ENCODE data around the gene KRT38. TPM values are rescaled to one million over a fixed set of nuclear protein-coding genes. Genes with fewer than 3 reads are reported as not detected.

The KRT38 gene
- total RNA-seq, 1 donor from 2014 or later = not detected

GRCh38 chr17:41474863-41475262 is 34.1 kb upstream of the KRT38 start:
- Histone ChIP-seq H2AFZ (replicated peaks) (no peak overlapping the region), H3K4me2 (no peak overlapping the region), H3K79me2 (ENCODE audit: low read depth) (no peaks in the 10 kb centered on the region), H3K27ac (no peak overlapping the region), H3K36me3 (no peaks in the 10 kb centered on the region), H3K27me3 (no peaks in the 10 kb centered on the region), H3F3A (ENCODE audit: low read depth) (no peaks in the 10 kb centered on the region), H3K9ac (no peak overlapping the region), H3K4me3 (no peak overlapping the region), H3K4me1 (no peaks in the 10 kb centered on the region), H4K20me1 (ENCODE audit: low read depth) (no peaks in the 10 kb centered on the region), H3K9me3 (ENCODE audit: low read depth) (no peaks in the 10 kb centered on the region)
- Mint-ChIP-seq H3K4me3 (no peak overlapping the region), H3K27me3 (ENCODE audit: insufficient read depth, low read depth) (no peaks in the 10 kb centered on the region), H3K36me3 (no peaks in the 10 kb centered on the region), H3K4me1 (no peaks in the 10 kb centered on the region), H3K27ac (no peak overlapping the region), H3K9me3 (peaks cover 5% of the 10 kb centered on the region)
- TF ChIP-seq EZH2phosphoT487 (IDR thresholded peaks at IDR 0.05) (no peak), EZH2 (IDR thresholded peaks at IDR 0.05) (no peak), CTCF (IDR thresholded peaks at IDR 0.05) (no peak)
- no peak for DNase-seq (ENCODE audit: low spot score)

GRCh38 chr17:41468346-41468745 is 27.6 kb upstream of the KRT38 start:
- peaks cover 8% of the 10 kb centered on the region for H3K9me3 Mint-ChIP-seq
- TF ChIP-seq CTCF (IDR thresholded peaks at IDR 0.05) (no peak), EZH2 (IDR thresholded peaks at IDR 0.05) (no peak), EZH2phosphoT487 (IDR thresholded peaks at IDR 0.05) (no peak)
- H3K9me3 ChIP-seq (ENCODE audit: low read depth) = no peaks in the 10 kb centered on the region
- H3K27me3 ChIP-seq = no peaks in the 10 kb centered on the region
- H2AFZ ChIP-seq (replicated peaks) = no peak overlapping the region
- no peak for DNase-seq (ENCODE audit: low spot score)
- no peaks in the 10 kb centered on the region for H3K79me2 ChIP-seq (ENCODE audit: low read depth)
- H3K4me1 ChIP-seq = no peaks in the 10 kb centered on the region
- no peak overlapping the region for H3K9ac ChIP-seq
- H3K27ac Mint-ChIP-seq = no peak overlapping the region
- H3K4me3 ChIP-seq = no peak overlapping the region
- no peaks in the 10 kb centered on the region for H3F3A ChIP-seq (ENCODE audit: low read depth)
- H3K27ac ChIP-seq = no peak overlapping the region
- H3K4me2 ChIP-seq = no peak overlapping the region
- no peaks in the 10 kb centered on the region for H3K27me3 Mint-ChIP-seq (ENCODE audit: insufficient read depth, low read depth)
- no peak overlapping the region for H3K4me3 Mint-ChIP-seq
- no peaks in the 10 kb centered on the region for H3K36me3 ChIP-seq
- H3K36me3 Mint-ChIP-seq = no peaks in the 10 kb centered on the region
- H4K20me1 ChIP-seq (ENCODE audit: low read depth) = no peaks in the 10 kb centered on the region
- H3K4me1 Mint-ChIP-seq = no peaks in the 10 kb centered on the region

- no peak overlapping the region for H3K9ac ChIP-seq
- H3K36me3 ChIP-seq = no peaks in the 10 kb centered on the region
- Mint-ChIP-seq H3K27ac (no peak overlapping the region), H3K4me1 (no peaks in the 10 kb centered on the region), H3K9me3 (peaks cover 8% of the 10 kb centered on the region), H3K36me3 (no peaks in the 10 kb centered on the region), H3K27me3 (ENCODE audit: insufficient read depth, low read depth) (no peaks in the 10 kb centered on the region), H3K4me3 (no peak overlapping the region)
- H3F3A ChIP-seq (ENCODE audit: low read depth) = no peaks in the 10 kb centered on the region
- no peak overlapping the region for H3K4me3 ChIP-seq
- no peaks in the 10 kb centered on the region for H4K20me1 ChIP-seq (ENCODE audit: low read depth)
- no peaks in the 10 kb centered on the region for H3K27me3 ChIP-seq
- no peak overlapping the region for H3K4me2 ChIP-seq
- no peaks in the 10 kb centered on the region for H3K79me2 ChIP-seq (ENCODE audit: low read depth)
- no peaks in the 10 kb centered on the region for H3K4me1 ChIP-seq
- no peaks in the 10 kb centered on the region for H3K9me3 ChIP-seq (ENCODE audit: low read depth)
- DNase-seq (ENCODE audit: low spot score) = no peak
- TF ChIP-seq CTCF (IDR thresholded peaks at IDR 0.05) (no peak), EZH2 (IDR thresholded peaks at IDR 0.05) (no peak), EZH2phosphoT487 (IDR thresholded peaks at IDR 0.05) (no peak)
- no peak overlapping the region for H3K27ac ChIP-seq
- no peak overlapping the region for H2AFZ ChIP-seq (replicated peaks)
Measured at GRCh38 chr17:41467561-41467960, 26.8 kb upstream of the KRT38 start.

Data from neural progenitor cell (in vitro differentiated cells).